GM18499 (cell line): ENCODE results near the gene TOMM7.
A peak's percentile ranks its signal among the peaks of the same experiment; 100 is the strongest.
"Not testable (repeated sequence)": the region's sequence is repeated elsewhere in the genome, so short reads cannot be mapped to it uniquely, and the experiment has no call there.

Experiments used
- ATAC-seq: cut with Tn5 transposase; IDR thresholded peaks from one replicate; pipeline ENCODE4 v1.9.1; 2021; ENCODE audit warnings: moderate number of reproducible peaks; ENCODE audit not compliant: insufficient read depth, unreplicated experiment

Gene TOMM7

GRCh38 chr7:22791204-22792158 is 31.2 kb downstream of the TOMM7 start:
- ATAC-seq: no peak

- not testable (repeated sequence) for ATAC-seq
Measured at GRCh38 chr7:22790640-22791039, 32.0 kb downstream of the TOMM7 start.

GRCh38 chr7:22787951-22788350 is 34.7 kb downstream of the TOMM7 start:
- ATAC-seq: no peak

GRCh38 chr7:22786290-22786932 is 36.2 kb downstream of the TOMM7 start:
- no peak for ATAC-seq

GRCh38 chr7:22784346-22784745 is 38.3 kb downstream of the TOMM7 start:
- ATAC-seq: no peak

- ATAC-seq: no peak
Measured at GRCh38 chr7:22783421-22783820, 39.2 kb downstream of the TOMM7 start.

- peak; percentile 60 for ATAC-seq
Measured at GRCh38 chr7:22782616-22783232, 39.9 kb downstream of the TOMM7 start.

GRCh38 chr7:22781230-22781711 is 41.4 kb downstream of the TOMM7 start:
- ATAC-seq: no peak

GRCh38 chr7:22779730-22780323 is 42.8 kb downstream of the TOMM7 start:
- not testable (repeated sequence) for ATAC-seq

- no peak for ATAC-seq
Measured at GRCh38 chr7:22776964-22777363, 45.7 kb downstream of the TOMM7 start.

- no peak for ATAC-seq
Measured at GRCh38 chr7:22772885-22773284, 49.8 kb downstream of the TOMM7 start.

- ATAC-seq: no peak
Measured at GRCh38 chr7:22771872-22772228, 50.8 kb downstream of the TOMM7 start.

- ATAC-seq: no peak
Measured at GRCh38 chr7:22771194-22771871, 51.3 kb downstream of the TOMM7 start.

GRCh38 chr7:22765609-22766008 is 57.0 kb downstream of the TOMM7 start:
- ATAC-seq: peak; percentile 90
